ENCODE data around the gene SLC49A3. TPM values are rescaled to one million over a fixed set of nuclear protein-coding genes. Genes with fewer than 3 reads are reported as not detected.

Gene SLC49A3
- total and polyA plus RNA-seq, 2 experiments from 2014 or later: 12.2 to 12.8 TPM

DNA sequence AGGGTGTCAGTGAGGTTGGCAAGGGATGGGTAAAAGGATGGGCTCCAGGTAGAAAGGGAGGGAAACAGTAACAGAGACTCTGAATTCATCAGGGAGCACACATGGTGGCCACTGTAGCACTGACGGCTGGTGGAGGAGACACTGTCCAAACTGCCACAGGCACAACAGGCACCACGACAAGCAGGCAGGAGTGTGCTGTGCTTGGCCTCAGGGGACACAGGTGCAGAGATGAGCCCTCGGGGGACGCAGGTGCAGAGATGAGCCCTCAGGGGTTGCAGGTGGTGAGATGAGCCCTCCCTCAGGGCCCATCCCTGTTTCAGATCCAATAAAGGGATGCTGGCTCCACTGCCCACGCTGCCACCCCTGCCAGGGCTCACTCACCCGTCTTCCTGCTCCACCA lies 56.0 kb downstream of the SLC49A3 start:
- H3K4me2 ChIP-seq: no peak overlapping the region
- no peak for DNase-seq (ENCODE audit: low spot score)
- H4K20me1 ChIP-seq (ENCODE audit: insufficient read depth, poor library complexity, severe bottlenecking): no peaks in the 10 kb centered on the region
- H3K79me2 ChIP-seq: no peaks in the 10 kb centered on the region
- H3K9me2 ChIP-seq (replicated peaks; ENCODE audit: insufficient read depth): no peaks in the 10 kb centered on the region
- H3K4me1 ChIP-seq (ENCODE audit: insufficient read depth): no peaks in the 10 kb centered on the region
- TF ChIP-seq EZH2phosphoT487 (IDR thresholded peaks at IDR 0.05; ENCODE audit: low read depth, severe bottlenecking, unreplicated experiment) (no peak), EZH2 (IDR thresholded peaks at IDR 0.05; ENCODE audit: borderline replicate concordance) (no peak)
- TF ChIP-seq, protein P1, sequence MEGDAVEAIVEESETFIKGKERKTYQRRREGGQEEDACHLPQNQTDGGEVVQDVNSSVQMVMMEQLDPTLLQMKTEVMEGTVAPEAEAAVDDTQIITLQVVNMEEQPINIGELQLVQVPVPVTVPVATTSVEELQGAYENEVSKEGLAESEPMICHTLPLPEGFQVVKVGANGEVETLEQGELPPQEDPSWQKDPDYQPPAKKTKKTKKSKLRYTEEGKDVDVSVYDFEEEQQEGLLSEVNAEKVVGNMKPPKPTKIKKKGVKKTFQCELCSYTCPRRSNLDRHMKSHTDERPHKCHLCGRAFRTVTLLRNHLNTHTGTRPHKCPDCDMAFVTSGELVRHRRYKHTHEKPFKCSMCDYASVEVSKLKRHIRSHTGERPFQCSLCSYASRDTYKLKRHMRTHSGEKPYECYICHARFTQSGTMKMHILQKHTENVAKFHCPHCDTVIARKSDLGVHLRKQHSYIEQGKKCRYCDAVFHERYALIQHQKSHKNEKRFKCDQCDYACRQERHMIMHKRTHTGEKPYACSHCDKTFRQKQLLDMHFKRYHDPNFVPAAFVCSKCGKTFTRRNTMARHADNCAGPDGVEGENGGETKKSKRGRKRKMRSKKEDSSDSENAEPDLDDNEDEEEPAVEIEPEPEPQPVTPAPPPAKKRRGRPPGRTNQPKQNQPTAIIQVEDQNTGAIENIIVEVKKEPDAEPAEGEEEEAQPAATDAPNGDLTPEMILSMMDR (IDR thresholded peaks at IDR 0.05; ENCODE audit: poor library complexity): no peak
- no peak overlapping the region for H3K4me3 ChIP-seq
- 88% methylated on average over 6 of the region's 6 CpGs for WGBS (ENCODE audit: low lambda C conversion rate, missing lambda C conversion rate)
- no peaks in the 10 kb centered on the region for H3K36me3 ChIP-seq (replicated peaks; ENCODE audit: insufficient read depth, low read depth)
- H2AFZ ChIP-seq: no peak overlapping the region
- H3K27me3 ChIP-seq: no peaks in the 10 kb centered on the region
- no peaks in the 10 kb centered on the region for H3K9me3 ChIP-seq (ENCODE audit: low read depth)
- no peak overlapping the region for H3K27ac ChIP-seq

DNA sequence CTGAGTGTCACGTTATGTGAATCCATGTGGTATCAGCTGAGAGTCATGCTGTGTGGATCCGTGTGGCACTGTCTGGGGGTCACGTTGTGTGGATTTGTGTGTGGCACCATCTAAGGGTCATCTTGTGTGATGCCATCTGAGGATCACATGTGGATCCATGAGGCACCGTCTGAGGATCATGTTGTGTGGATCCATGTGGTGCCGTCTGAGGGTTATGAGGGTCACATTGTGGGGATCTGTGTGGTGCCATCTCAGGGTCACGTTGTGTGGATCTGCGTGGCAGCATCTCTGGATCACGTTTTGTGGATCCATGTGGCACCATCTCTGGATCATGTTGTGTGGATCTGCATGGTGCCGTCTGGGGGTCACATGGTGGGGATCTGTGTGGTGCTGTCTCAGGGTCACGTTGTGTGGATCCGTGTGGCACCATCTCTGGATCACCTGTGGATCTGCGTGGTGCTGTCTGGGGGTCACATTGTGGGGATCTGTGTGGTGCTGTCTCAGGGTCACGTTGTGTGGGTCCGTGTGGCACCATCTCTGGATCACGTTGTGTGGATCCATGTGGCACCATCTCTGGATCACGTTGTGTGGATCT lies 56.7 kb downstream of the SLC49A3 start:
- Histone ChIP-seq H3K9me3 (ENCODE audit: low read depth) (no peaks in the 10 kb centered on the region), H3K4me1 (ENCODE audit: insufficient read depth) (no peaks in the 10 kb centered on the region), H3K4me2 (no peak overlapping the region), H4K20me1 (ENCODE audit: insufficient read depth, poor library complexity, severe bottlenecking) (no peaks in the 10 kb centered on the region), H3K4me3 (no peak overlapping the region), H3K27ac (no peak overlapping the region), H2AFZ (no peak overlapping the region), H3K27me3 (no peaks in the 10 kb centered on the region), H3K36me3 (replicated peaks; ENCODE audit: insufficient read depth, low read depth) (no peaks in the 10 kb centered on the region), H3K79me2 (no peaks in the 10 kb centered on the region), H3K9me2 (replicated peaks; ENCODE audit: insufficient read depth) (no peaks in the 10 kb centered on the region)
- no peak for DNase-seq (ENCODE audit: low spot score)
- 95% methylated on average over 16 of the region's 16 CpGs for WGBS (ENCODE audit: low lambda C conversion rate, missing lambda C conversion rate)
- TF ChIP-seq EZH2phosphoT487 (IDR thresholded peaks at IDR 0.05; ENCODE audit: low read depth, severe bottlenecking, unreplicated experiment) (no peak), EZH2 (IDR thresholded peaks at IDR 0.05; ENCODE audit: borderline replicate concordance) (no peak)
- TF ChIP-seq, protein P1 (IDR thresholded peaks at IDR 0.05; ENCODE audit: poor library complexity): no peak

Other genes with a start within 250 kb of the SLC49A3 start
- gene ZNF721, start 190.0 kb downstream of the SLC49A3 start, total RNA-seq: 16.3 and 21.6 TPM in 2 replicates
- 13.2 and 15.0 TPM in 2 replicates for gene ZNF721, start 190.0 kb downstream of the SLC49A3 start, polyA plus RNA-seq
- gene PIGG, start 189.9 kb downstream of the SLC49A3 start, total RNA-seq: 26.6 and 28.3 TPM in 2 replicates
- gene PIGG, start 189.9 kb downstream of the SLC49A3 start, polyA plus RNA-seq: 46.9 and 58.1 TPM in 2 replicates
- gene TMEM271, start 112.9 kb downstream of the SLC49A3 start, total RNA-seq: not detected in 2 replicates
- not detected in 2 replicates for gene TMEM271, start 112.9 kb downstream of the SLC49A3 start, polyA plus RNA-seq
- 17.3 and 29.5 TPM in 2 replicates for gene PDE6B, start 63.6 kb downstream of the SLC49A3 start, total RNA-seq
- gene PDE6B, start 63.6 kb downstream of the SLC49A3 start, polyA plus RNA-seq: 24.1 and 26.1 TPM in 2 replicates
- 83.8 and 143 TPM in 2 replicates for gene ATP5ME, start 14.9 kb downstream of the SLC49A3 start, total RNA-seq
- gene ATP5ME, start 14.9 kb downstream of the SLC49A3 start, polyA plus RNA-seq: 641 and 669 TPM in 2 replicates
- 8.9 and 12.6 TPM in 2 replicates for gene MYL5, start 14.6 kb downstream of the SLC49A3 start, total RNA-seq
- gene MYL5, start 14.6 kb downstream of the SLC49A3 start, polyA plus RNA-seq: 25.1 and 33.7 TPM in 2 replicates
- gene PCGF3, start 16.7 kb upstream of the SLC49A3 start, total RNA-seq: 43.5 and 43.9 TPM in 2 replicates
- 21.5 and 21.8 TPM in 2 replicates for gene PCGF3, start 16.7 kb upstream of the SLC49A3 start, polyA plus RNA-seq
- 0.16 and 0.30 TPM in 2 replicates for gene CPLX1, start 137.0 kb upstream of the SLC49A3 start, total RNA-seq
- gene CPLX1, start 137.0 kb upstream of the SLC49A3 start, polyA plus RNA-seq: 1.6 and 2.0 TPM in 2 replicates
- gene GAK, start 243.2 kb upstream of the SLC49A3 start, total RNA-seq: 56.3 and 87.1 TPM in 2 replicates
- gene GAK, start 243.2 kb upstream of the SLC49A3 start, polyA plus RNA-seq: 84.9 and 88.4 TPM in 2 replicates
- gene TMEM175, start 243.3 kb upstream of the SLC49A3 start, total RNA-seq: 14.8 and 15.5 TPM in 2 replicates
- 31.4 and 49.7 TPM in 2 replicates for gene TMEM175, start 243.3 kb upstream of the SLC49A3 start, polyA plus RNA-seq